Smooth muscle cell (in vitro differentiated cells): ENCODE data around the gene CDT1. TPM values are rescaled to one million over a fixed set of nuclear protein-coding genes. Genes with fewer than 3 reads are reported as not detected.

Experiments used
- DNase-seq: peaks from one replicate; lab custom pipeline; 2025; ENCODE audit not compliant: unreplicated experiment; lab: John Stamatoyannopoulos, UW
- H2AFZ ChIP-seq: fragments of 200-600 bp; sonication (generic); 2 replicates; pipeline ENCODE4 v1.6.0; 2016; ENCODE audit warnings: antibody characterized with exemption, low read depth, mild to moderate bottlenecking
- H3F3A ChIP-seq: fragments of 200-600 bp; sonication (generic); 2 replicates; pipeline ENCODE4 v1.6.0; 2017; ENCODE audit warnings: antibody characterized with exemption, low read depth
- H3K27ac ChIP-seq: fragments of 200-600 bp; sonication (generic); 2 replicates; pipeline ENCODE4 v1.5.1; 2016; ENCODE audit warnings: low read depth, mild to moderate bottlenecking
- H3K27me3 ChIP-seq: fragments of 200-600 bp; sonication (generic); 2 replicates; pipeline ENCODE4 v1.6.1; 2016; ENCODE audit warnings: low read depth, mild to moderate bottlenecking
- H3K36me3 ChIP-seq: fragments of 200-600 bp; sonication (generic); 2 replicates; pipeline ENCODE4 v1.5.1; 2016; ENCODE audit warnings: low read depth
- H3K4me1 ChIP-seq: fragments of 200-600 bp; sonication (generic); 2 replicates; pipeline ENCODE4 v1.5.1; 2016; ENCODE audit warnings: low read depth
- H3K4me2 ChIP-seq: fragments of 200-600 bp; sonication (generic); 2 replicates; pipeline ENCODE4 v1.6.0; 2016; ENCODE audit warnings: mild to moderate bottlenecking
- H3K4me3 ChIP-seq: fragments of 200-600 bp; sonication (generic); 2 replicates; pipeline ENCODE4 v1.5.1; 2016; ENCODE audit warnings: mild to moderate bottlenecking
- H3K79me2 ChIP-seq: fragments of 200-600 bp; sonication (generic); 2 replicates; pipeline ENCODE4 v1.6.0; 2016; ENCODE audit warnings: low read depth, mild to moderate bottlenecking
- H3K9ac ChIP-seq: fragments of 200-600 bp; sonication (generic); 2 replicates; pipeline ENCODE4 v1.6.0; 2016; ENCODE audit warnings: low read depth
- H3K9me3 ChIP-seq: fragments of 200-600 bp; sonication (generic); replicated peaks from 2 replicates; pipeline ENCODE4 v1.5.1; 2016; ENCODE audit warnings: low read depth
- H4K20me1 ChIP-seq: fragments of 200-600 bp; sonication (generic); 2 replicates; pipeline ENCODE4 v1.6.0; 2016; ENCODE audit warnings: low read depth
- WGBS: methylation state at CpG from one replicate; pipeline ENCODE4 v1.1.7; 2016; ENCODE audit warnings: low lambda C conversion rate; 5-methylcytosine and 5-hydroxymethylcytosine counted together
- polyA plus RNA-seq: library from polyadenylated mRNA; unstranded; fragments of >200 nt; fragmentation: Nextera tagmentation; extraction: Ambion mirVana; gene quantifications from 2 replicates; pipeline ENCODE4 v1.2.1, GENCODE V29; 2016
- total RNA-seq: library from RNA; depleted of rRNA; stranded (reverse); fragments of >200 nt; gene quantifications from 2 replicates; pipeline ENCODE4 v1.2.3, GENCODE V29; 2014
- TF ChIP-seq, protein P1 (sequence below): fragments of 200-600 bp; sonication (generic); IDR thresholded peaks from 2 replicates; pipeline ENCODE4 v1.5.1; 2017; ENCODE audit warnings: borderline replicate concordance, mild to moderate bottlenecking, antibody characterized with exemption; ENCODE audit not compliant: insufficient read depth, poor library complexity, severe bottlenecking

Gene CDT1
- total and polyA plus RNA-seq, 2 experiments from 2014 or later, result 5.3 to 13.3 TPM

DNA sequence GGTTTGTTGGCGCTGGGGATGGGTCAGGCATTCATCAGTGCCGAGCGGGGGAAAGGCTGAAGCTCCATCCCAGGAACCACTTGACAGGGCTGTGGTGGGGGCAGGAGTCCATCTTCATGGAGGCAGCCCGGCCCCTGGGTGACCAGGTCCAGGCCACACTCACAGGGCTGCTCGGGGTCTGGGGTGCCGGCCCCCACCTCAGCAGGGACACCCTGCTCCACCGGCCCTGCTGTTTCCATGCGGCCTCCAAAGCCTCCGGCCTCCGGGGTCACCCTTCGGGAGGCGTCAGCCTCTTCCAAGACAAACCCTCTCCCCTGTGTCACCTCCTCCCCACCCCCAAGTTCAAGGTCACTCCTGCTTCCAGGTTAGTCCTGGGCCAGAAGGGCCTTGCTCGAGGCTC lies 31.1 kb downstream of the CDT1 start:
- no peaks in the 10 kb centered on the region for H4K20me1 ChIP-seq
- no peak for DNase-seq
- no peak overlapping the region for H3K27ac ChIP-seq
- H3K27me3 ChIP-seq, result no peaks in the 10 kb centered on the region
- no peak overlapping the region for H3K4me2 ChIP-seq
- H3K9me3 ChIP-seq, result no peaks in the 10 kb centered on the region
- H2AFZ ChIP-seq, result no peak overlapping the region
- no peak overlapping the region for H3K4me3 ChIP-seq
- H3K9ac ChIP-seq, result no peak overlapping the region
- WGBS, result 99% methylated on average over 12 of the region's 13 CpGs
- H3F3A ChIP-seq, result no peaks in the 10 kb centered on the region
- no peaks in the 10 kb centered on the region for H3K4me1 ChIP-seq
- TF ChIP-seq, protein P1, sequence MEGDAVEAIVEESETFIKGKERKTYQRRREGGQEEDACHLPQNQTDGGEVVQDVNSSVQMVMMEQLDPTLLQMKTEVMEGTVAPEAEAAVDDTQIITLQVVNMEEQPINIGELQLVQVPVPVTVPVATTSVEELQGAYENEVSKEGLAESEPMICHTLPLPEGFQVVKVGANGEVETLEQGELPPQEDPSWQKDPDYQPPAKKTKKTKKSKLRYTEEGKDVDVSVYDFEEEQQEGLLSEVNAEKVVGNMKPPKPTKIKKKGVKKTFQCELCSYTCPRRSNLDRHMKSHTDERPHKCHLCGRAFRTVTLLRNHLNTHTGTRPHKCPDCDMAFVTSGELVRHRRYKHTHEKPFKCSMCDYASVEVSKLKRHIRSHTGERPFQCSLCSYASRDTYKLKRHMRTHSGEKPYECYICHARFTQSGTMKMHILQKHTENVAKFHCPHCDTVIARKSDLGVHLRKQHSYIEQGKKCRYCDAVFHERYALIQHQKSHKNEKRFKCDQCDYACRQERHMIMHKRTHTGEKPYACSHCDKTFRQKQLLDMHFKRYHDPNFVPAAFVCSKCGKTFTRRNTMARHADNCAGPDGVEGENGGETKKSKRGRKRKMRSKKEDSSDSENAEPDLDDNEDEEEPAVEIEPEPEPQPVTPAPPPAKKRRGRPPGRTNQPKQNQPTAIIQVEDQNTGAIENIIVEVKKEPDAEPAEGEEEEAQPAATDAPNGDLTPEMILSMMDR, result no peak
- H3K79me2 ChIP-seq, result no peaks in the 10 kb centered on the region
- no peaks in the 10 kb centered on the region for H3K36me3 ChIP-seq

DNA sequence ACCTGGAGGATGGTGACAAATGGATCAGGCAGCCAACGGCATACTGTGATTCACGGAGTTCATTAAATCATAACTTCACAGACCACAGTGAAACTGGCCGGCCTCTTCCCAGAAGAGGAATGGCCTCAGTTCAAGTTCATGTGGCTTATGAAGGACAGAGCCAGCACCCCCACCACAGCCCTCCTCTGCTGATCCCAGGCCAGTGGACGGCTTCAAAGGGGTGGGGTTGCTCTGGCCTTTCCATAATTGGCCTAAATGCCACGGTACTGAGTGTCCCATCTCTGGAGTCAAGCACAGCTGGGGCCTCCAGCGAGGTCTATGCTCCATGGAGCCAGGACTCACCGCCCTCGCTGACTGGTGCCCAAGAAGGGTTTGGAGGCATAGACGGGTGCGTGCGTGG lies 31.8 kb downstream of the CDT1 start:
- H3K36me3 ChIP-seq, result no peaks in the 10 kb centered on the region
- no peak overlapping the region for H3K9ac ChIP-seq
- WGBS, result 95% methylated on average over 11 of the region's 11 CpGs
- no peak for DNase-seq
- no peaks in the 10 kb centered on the region for H3K27me3 ChIP-seq
- no peaks in the 10 kb centered on the region for H3K9me3 ChIP-seq
- H3K4me1 ChIP-seq, result no peaks in the 10 kb centered on the region
- no peaks in the 10 kb centered on the region for H3F3A ChIP-seq
- TF ChIP-seq, protein P1, result no peak
- no peaks in the 10 kb centered on the region for H4K20me1 ChIP-seq
- no peak overlapping the region for H3K4me2 ChIP-seq
- no peaks in the 10 kb centered on the region for H3K79me2 ChIP-seq
- H3K27ac ChIP-seq, result no peak overlapping the region
- no peak overlapping the region for H2AFZ ChIP-seq
- H3K4me3 ChIP-seq, result no peak overlapping the region

DNA sequence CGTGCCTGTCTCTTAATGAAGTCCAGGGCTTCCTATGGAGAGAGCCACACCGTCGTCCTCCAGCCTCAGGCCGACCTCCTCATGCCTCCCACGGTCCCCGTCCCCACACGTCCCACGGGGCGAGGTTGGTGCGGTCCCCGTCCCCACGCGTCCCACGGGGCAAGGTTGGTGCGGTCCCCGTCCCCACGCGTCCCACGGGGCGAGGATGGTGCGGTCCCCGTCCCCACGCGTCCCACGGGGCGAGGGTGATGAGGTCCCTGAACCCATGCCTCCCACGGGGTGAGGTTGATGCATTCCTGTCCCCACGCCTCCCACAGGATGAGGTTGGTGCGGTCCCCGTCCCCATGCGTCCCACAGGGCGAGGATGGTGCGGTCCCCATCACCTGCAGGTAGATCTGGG lies 32.2 kb downstream of the CDT1 start:
- Histone ChIP-seq H3K27ac (no peak overlapping the region), H2AFZ (no peak overlapping the region), H3K9me3 (no peaks in the 10 kb centered on the region), H3K9ac (no peak overlapping the region), H3K36me3 (no peaks in the 10 kb centered on the region), H3K79me2 (no peaks in the 10 kb centered on the region), H3K4me2 (no peak overlapping the region), H3K4me1 (no peaks in the 10 kb centered on the region), H3F3A (no peaks in the 10 kb centered on the region), H4K20me1 (no peaks in the 10 kb centered on the region), H3K27me3 (no peaks in the 10 kb centered on the region), H3K4me3 (no peak overlapping the region)
- no peak for DNase-seq
- TF ChIP-seq, protein P1, result no peak
- 98% methylated on average over 31 of the region's 33 CpGs for WGBS

DNA sequence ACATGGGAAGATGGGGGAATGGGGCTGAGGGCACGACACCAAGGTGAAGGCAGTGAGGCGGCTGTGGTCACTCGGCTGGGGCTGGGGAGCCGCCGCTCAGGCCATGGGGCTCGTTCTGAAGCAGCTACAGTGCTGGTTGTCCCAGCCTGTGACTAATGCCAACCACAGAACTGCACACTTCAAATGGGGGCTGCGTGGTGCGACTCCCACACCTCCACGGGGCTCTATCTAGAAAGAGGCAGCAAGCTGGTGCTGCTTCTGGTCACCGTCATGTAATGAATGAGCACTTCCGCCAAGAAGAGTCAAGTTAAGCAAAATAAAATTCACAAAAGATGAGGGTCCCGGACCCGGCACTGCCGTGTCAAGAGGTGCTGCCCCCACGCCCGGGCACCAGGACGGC lies 33.2 kb downstream of the CDT1 start:
- Histone ChIP-seq H3K79me2 (no peaks in the 10 kb centered on the region), H3K36me3 (no peaks in the 10 kb centered on the region), H3K9me3 (no peaks in the 10 kb centered on the region), H3K27me3 (no peaks in the 10 kb centered on the region), H3K9ac (no peak overlapping the region), H3F3A (no peaks in the 10 kb centered on the region), H3K4me1 (no peaks in the 10 kb centered on the region), H3K4me2 (no peak overlapping the region), H3K4me3 (no peak overlapping the region), H4K20me1 (peaks cover 4% of the 10 kb centered on the region), H2AFZ (no peak overlapping the region), H3K27ac (no peak overlapping the region)
- no peak for DNase-seq
- TF ChIP-seq, protein P1, result no peak
- 96% methylated on average over 17 of the region's 17 CpGs for WGBS
